Naive thymus-derived CD4-positive, alpha-beta T cell (primary cell): Measurements from ENCODE around the gene OR7A10. TPM values are rescaled to one million over a fixed set of nuclear protein-coding genes. Genes with fewer than 3 reads are reported as not detected.
A peak's percentile ranks its signal among the peaks of the same experiment; 100 is the strongest.
"Not testable (repeated sequence)": the region's sequence is repeated elsewhere in the genome, so short reads cannot be mapped to it uniquely, and the experiment has no call there.

Experiments
- ATAC-seq: fragments of 150-1000 bp; cut with Tn5 transposase; 2 replicates; pipeline ENCODE4 v1.10.0; 2021; ENCODE audit warnings: mild to moderate bottlenecking, moderate library complexity
- CTCF ChIA-PET: fragments of 350-600 bp; sonication (Branson Sonifier 250); formaldehyde crosslinking; loops from one replicate; lab custom pipeline; 2021; ENCODE audit warnings: antibody characterized with exemption; lab: Charles Lee
- POLR2A ChIA-PET: fragments of 350-600 bp; sonication (Branson Sonifier 250); formaldehyde crosslinking; loops from one replicate; lab custom pipeline; 2021; ENCODE audit warnings: antibody characterized with exemption, inconsistent platforms; lab: Charles Lee
- DNase-seq, 9 donors: peaks; one replicate each; pipeline versions ENCODE4 v3.0.0 to v3.0.0-alpha.2; 2020 to 2022; ENCODE audit warnings: mixed read lengths in 1 of 9
- H3K27ac ChIP-seq: one replicate; pipeline ENCODE4 v1.7.0; 2013; ENCODE audit warnings: mild to moderate bottlenecking, low read depth, low read length, moderate library complexity
- H3K27me3 ChIP-seq, 2 donors: one replicate each; pipeline ENCODE4 v1.7.0; 2013; ENCODE audit warnings: low read length in 2 of 2, mild to moderate bottlenecking in 2 of 2, moderate library complexity in 2 of 2; ENCODE audit not compliant: control insufficient read depth in 2 of 2, insufficient read depth in 2 of 2
- H3K36me3 ChIP-seq, 3 experiments: 1 replicate in 2 of 3; 2 replicates in 1 of 3; pipeline ENCODE4 v1.7.0; 2013; ENCODE audit warnings: low read length in 3 of 3, mild to moderate bottlenecking in 3 of 3, moderate library complexity in 1 of 3; ENCODE audit not compliant: insufficient read depth in 3 of 3, control insufficient read depth in 2 of 3
- H3K4me1 ChIP-seq, 2 donors: one replicate each; pipeline ENCODE4 v1.7.0; 2013; ENCODE audit warnings: low read length in 2 of 2, mild to moderate bottlenecking in 2 of 2, moderate library complexity in 1 of 2; ENCODE audit not compliant: control insufficient read depth in 2 of 2, insufficient read depth in 2 of 2
- H3K4me3 ChIP-seq: 2 replicates; pipeline ENCODE4 v1.7.0; 2013; ENCODE audit warnings: mild to moderate bottlenecking, low read length
- H3K9me3 ChIP-seq, 3 experiments: 1 replicate in 2 of 3; 2 replicates in 1 of 3; pipeline ENCODE4 v1.7.0; 2013; ENCODE audit warnings: low read length in 3 of 3; ENCODE audit not compliant: control insufficient read depth in 2 of 3
- H3K27ac Mint-ChIP-seq, 9 donors: one replicate each; pipeline ENCODE4 v1.8.0; 2020 to 2022; ENCODE audit warnings: mixed read lengths in 9 of 9, mild to moderate bottlenecking in 8 of 9, moderate library complexity in 5 of 9, inconsistent platforms in 2 of 9
- H3K27me3 Mint-ChIP-seq, 5 donors: one replicate each; pipeline ENCODE4 v1.8.0; 2021 to 2022; ENCODE audit warnings: mixed read lengths in 5 of 5, mild to moderate bottlenecking in 1 of 5
- H3K36me3 Mint-ChIP-seq, 5 donors: one replicate each; pipeline ENCODE4 v1.8.0; 2020 to 2022; ENCODE audit warnings: mixed read lengths in 5 of 5, mild to moderate bottlenecking in 3 of 5, inconsistent platforms in 1 of 5
- H3K4me1 Mint-ChIP-seq, 7 donors: one replicate each; pipeline ENCODE4 v1.8.0; 2020 to 2022; ENCODE audit warnings: mixed read lengths in 7 of 7, mild to moderate bottlenecking in 3 of 7, inconsistent platforms in 1 of 7
- H3K4me3 Mint-ChIP-seq, 10 donors: one replicate each; pipeline ENCODE4 v1.8.0; 2020 to 2022; ENCODE audit warnings: mild to moderate bottlenecking in 10 of 10, mixed read lengths in 10 of 10, moderate library complexity in 6 of 10, inconsistent platforms in 2 of 10
- H3K9me3 Mint-ChIP-seq, 11 donors: one replicate each; pipeline ENCODE4 v1.8.0; 2020 to 2022; ENCODE audit warnings: mixed read lengths in 11 of 11, mild to moderate bottlenecking in 4 of 11, inconsistent platforms in 1 of 11, moderate library complexity in 1 of 11
- intact Hi-C, 2 donors: fragments of 100-400 bp; cut with micrococcal nuclease; formaldehyde crosslinking; loops; one replicate each; pipeline ENCODE4 v1.15.1; 2023
- polyA plus RNA-seq, 2 donors: library from polyadenylated mRNA; unstranded; fragments of 300-500 nt; fragmentation: Illumina TruSeq; gene quantifications; one replicate each; pipeline ENCODE4 v1.2.3, GENCODE V29; 2021
- total RNA-seq, 6 experiments: library from RNA in 5 of 6; stranded (reverse) in 5 of 6; gene quantifications; 1 replicate in 5 of 6; 2 replicates in 1 of 6; pipeline ENCODE4 v1.2.3 and lab custom pipeline; 2021 to 2026

The OR7A10 gene
- total and polyA plus RNA-seq, 7 experiments from 2014 or later = not detected

DNA sequence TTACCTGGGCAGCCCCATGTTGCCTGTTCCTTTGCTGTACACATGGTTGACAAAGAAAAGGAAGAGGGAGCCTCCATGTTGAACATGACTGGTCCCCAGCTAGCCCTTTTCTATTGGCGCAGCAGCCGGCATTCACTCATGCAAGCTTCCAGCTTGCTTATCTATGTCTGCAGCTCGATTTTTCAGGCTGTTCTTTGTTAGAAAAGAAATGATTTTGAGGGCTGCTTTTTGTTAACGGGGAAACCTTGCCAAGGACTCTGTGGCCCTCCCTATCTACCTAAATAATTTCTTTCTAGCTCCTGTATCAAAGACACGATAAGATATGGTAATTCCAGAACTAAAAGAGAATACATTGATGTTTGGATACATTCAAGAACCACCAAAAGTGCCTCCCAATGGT, 50.0 kb downstream of the OR7A10 start:
- Histone ChIP-seq H3K36me3 (no peaks in the 10 kb centered on the region), H3K27ac (no peak overlapping the region), H3K27me3 (no peaks in the 10 kb centered on the region), H3K4me1 (no peaks in the 10 kb centered on the region), H3K4me3 (no peak overlapping the region), H3K9me3 (no peaks in the 10 kb centered on the region)
- ATAC-seq = no peak
- Mint-ChIP-seq H3K27me3 (peaks cover 3 to 42% (median 26%) of the 10 kb centered on the region in 5 donors), H3K4me1 (peaks cover 0 to 3% (median 0%) of the 10 kb centered on the region in 7 donors), H3K27ac (no peak overlapping the region), H3K9me3 (peaks cover 0 to 2% (median 0%) of the 10 kb centered on the region in 11 donors), H3K36me3 (no peaks in the 10 kb centered on the region), H3K4me3 (no peak overlapping the region)
- ChIA-PET POLR2A (no interaction called here), CTCF (no interaction called here)
- intact Hi-C loops = no loop called here
- DNase-seq = no peak

DNA sequence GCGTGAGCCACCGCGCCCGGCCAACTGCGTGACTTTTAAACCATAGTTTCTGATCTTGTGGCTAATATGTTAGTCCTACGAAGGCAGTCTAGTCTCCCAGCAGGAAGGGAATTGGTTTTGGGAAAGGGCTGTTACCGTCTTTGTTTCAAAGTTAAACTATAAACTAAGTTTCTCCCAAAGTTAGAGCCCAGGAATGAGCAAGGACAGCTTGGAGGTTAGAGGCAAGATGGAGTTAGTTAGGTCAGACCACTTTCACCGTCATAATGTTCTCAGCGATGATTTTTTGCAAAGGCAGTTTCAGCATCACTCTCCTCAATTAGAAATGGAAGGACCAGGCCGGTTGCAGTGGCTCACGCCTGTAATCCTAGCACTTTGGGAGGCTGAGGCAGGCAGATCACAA, 52.7 kb downstream of the OR7A10 start:
- Mint-ChIP-seq H3K4me3 (no peak overlapping the region), H3K27me3 (peaks cover 8 to 43% (median 21%) of the 10 kb centered on the region in 5 donors), H3K9me3 (peaks cover 0 to 2% (median 0%) of the 10 kb centered on the region in 11 donors), H3K27ac (no peak overlapping the region), H3K36me3 (no peaks in the 10 kb centered on the region), H3K4me1 (peaks cover 0 to 3% (median 0%) of the 10 kb centered on the region in 7 donors)
- Histone ChIP-seq H3K9me3 (no peaks in the 10 kb centered on the region), H3K36me3 (no peaks in the 10 kb centered on the region), H3K4me3 (no peak overlapping the region), H3K27ac (no peak overlapping the region), H3K27me3 (no peaks in the 10 kb centered on the region), H3K4me1 (no peaks in the 10 kb centered on the region)
- ATAC-seq (no peak), DNase-seq (no peak)
- CTCF ChIA-PET = no interaction called here
- intact Hi-C loops = no loop called here
- POLR2A ChIA-PET = no interaction called here

DNA sequence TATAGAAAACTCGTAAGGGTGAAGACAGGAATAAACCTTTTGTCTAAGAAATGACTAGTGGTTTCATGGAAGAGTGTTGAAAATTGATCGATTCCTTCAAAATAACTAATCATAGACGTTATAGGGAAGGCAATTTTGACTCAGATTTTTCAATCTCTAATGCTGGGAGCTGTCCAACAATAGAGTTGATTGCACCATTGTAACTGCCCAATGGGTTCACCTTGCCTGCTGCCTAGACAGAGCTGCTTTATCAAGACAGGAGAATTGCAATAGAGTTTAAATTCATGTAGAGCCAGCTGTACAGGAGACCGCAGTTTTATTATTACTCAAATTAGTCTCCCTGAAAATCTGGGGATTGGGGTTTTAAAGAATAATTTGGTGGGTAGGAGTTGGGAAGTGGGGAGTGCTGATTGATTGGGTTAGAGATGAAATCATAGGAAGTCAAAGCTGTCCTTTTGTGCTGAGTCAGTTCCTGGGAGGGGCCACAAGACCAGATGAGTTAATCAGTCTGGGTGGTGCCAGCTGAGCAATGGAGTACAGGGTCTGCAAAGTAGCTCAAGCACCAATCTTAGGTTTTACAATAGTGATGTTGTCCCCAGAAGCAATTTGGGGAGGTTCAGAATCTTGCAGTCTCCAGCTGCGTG, 53.5 kb downstream of the OR7A10 start:
- H3K4me3 Mint-ChIP-seq = no peak overlapping the region
- H3K27ac Mint-ChIP-seq = no peak overlapping the region
- H3K4me1 Mint-ChIP-seq = peaks cover 0 to 3% (median 0%) of the 10 kb centered on the region in 7 donors
- H3K36me3 Mint-ChIP-seq = no peaks in the 10 kb centered on the region
- no peak overlapping the region for H3K27ac ChIP-seq
- peaks cover 0 to 2% (median 0%) of the 10 kb centered on the region in 11 donors for H3K9me3 Mint-ChIP-seq
- no peak overlapping the region for H3K4me3 ChIP-seq
- H3K27me3 Mint-ChIP-seq = peaks cover 8 to 39% (median 19%) of the 10 kb centered on the region in 5 donors
- ChIA-PET POLR2A (no interaction called here), CTCF (no interaction called here)
- no peaks in the 10 kb centered on the region for H3K27me3 ChIP-seq
- intact Hi-C loops = no loop called here
- DNase-seq (no peak), ATAC-seq (peak; percentile 51)
- H3K9me3 ChIP-seq = no peaks in the 10 kb centered on the region
- H3K4me1 ChIP-seq = no peaks in the 10 kb centered on the region
- H3K36me3 ChIP-seq = no peaks in the 10 kb centered on the region

DNA sequence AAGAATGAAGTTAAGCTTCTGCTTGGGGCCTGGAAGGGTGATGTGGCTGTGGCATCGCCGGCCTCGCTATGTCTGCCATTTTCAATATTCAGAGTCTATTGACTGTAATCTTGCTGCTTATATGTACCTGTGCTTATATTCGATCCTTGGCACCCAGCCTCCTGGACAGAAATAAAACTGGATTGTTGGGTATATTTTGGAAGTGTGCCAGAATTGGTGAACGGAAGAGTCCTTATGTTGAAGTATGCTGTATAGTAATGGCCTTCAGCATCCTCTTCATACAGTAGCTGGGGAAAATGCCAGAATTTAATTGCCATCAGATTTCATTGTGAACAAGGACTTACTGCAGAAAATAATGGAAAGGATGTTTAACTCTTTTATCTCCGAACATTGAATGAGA, 56.5 kb downstream of the OR7A10 start:
- H3K4me1 ChIP-seq, DNase-seq, ATAC-seq, intact Hi-C loops, CTCF ChIA-PET, H3K27ac ChIP-seq, H3K4me3 ChIP-seq, H3K36me3 Mint-ChIP-seq, POLR2A ChIA-PET, H3K27ac Mint-ChIP-seq, H3K4me3 Mint-ChIP-seq, H3K36me3 ChIP-seq, H3K27me3 ChIP-seq, H3K9me3 ChIP-seq: not testable (repeated sequence)
- Mint-ChIP-seq H3K4me1 (peaks cover 0 to 10% (median 3%) of the 10 kb centered on the region in 7 donors), H3K9me3 (peaks cover 0 to 13% (median 3%) of the 10 kb centered on the region in 11 donors), H3K27me3 (peaks cover 6 to 28% (median 12%) of the 10 kb centered on the region in 5 donors)

Other genes with a start within 250 kb of the OR7A10 start
- gene ADGRE3, start 174.1 kb downstream of the OR7A10 start, total RNA-seq = 1 to 10 TPM in 2 of 5 experiments, not detected in 3; 1.0 to 4.9 TPM
- gene ADGRE3, start 174.1 kb downstream of the OR7A10 start, polyA plus RNA-seq = not detected
- 10 to 100 TPM; 15.4 to 56.3 (median 34.7) TPM for gene ZNF333, start 158.9 kb downstream of the OR7A10 start, total RNA-seq
- gene ZNF333, start 158.9 kb downstream of the OR7A10 start, polyA plus RNA-seq = 10 to 100 TPM in 1 of 2 donors, 1 to 10 TPM in 1; 9.1 to 10.0 TPM
- 10 to 100 TPM in 2 of 5 experiments, 1 to 10 TPM in 1, under 1 TPM in 2; 0.13 to 66.6 (median 1.5) TPM for gene ADGRE2, start 70.4 kb downstream of the OR7A10 start, total RNA-seq
- gene ADGRE2, start 70.4 kb downstream of the OR7A10 start, polyA plus RNA-seq = under 1 TPM; 0.07 to 0.08 TPM
- not detected for gene OR7A5, start 13.7 kb downstream of the OR7A10 start, total RNA-seq
- gene OR7A5, start 13.7 kb downstream of the OR7A10 start, polyA plus RNA-seq = not detected
- not detected for gene OR7C1, start 13.7 kb downstream of the OR7A10 start, total RNA-seq
- gene OR7C1, start 13.7 kb downstream of the OR7A10 start, polyA plus RNA-seq = not detected
- gene OR7A17, start 37.2 kb upstream of the OR7A10 start, total RNA-seq = not detected
- gene OR7A17, start 37.2 kb upstream of the OR7A10 start, polyA plus RNA-seq = not detected
- gene OR7C2, start 92.6 kb upstream of the OR7A10 start, total RNA-seq = not detected
- not detected for gene OR7C2, start 92.6 kb upstream of the OR7A10 start, polyA plus RNA-seq
- gene SLC1A6, start 130.9 kb upstream of the OR7A10 start, total RNA-seq = not detected
- not detected for gene SLC1A6, start 130.9 kb upstream of the OR7A10 start, polyA plus RNA-seq
- gene CASP14, start 200.6 kb upstream of the OR7A10 start, total RNA-seq = not detected
- gene CASP14, start 200.6 kb upstream of the OR7A10 start, polyA plus RNA-seq = not detected
- not detected for gene OR1I1, start 233.3 kb upstream of the OR7A10 start, total RNA-seq
- not detected for gene OR1I1, start 233.3 kb upstream of the OR7A10 start, polyA plus RNA-seq